NCI-H2107 treated with DMSO at 0.1 percent for 48 hours (cell line): ENCODE measurements around the gene TSPAN16.

Source experiments
- DNase-seq: peaks from one replicate; lab custom pipeline; 2025; ENCODE audit not compliant: unreplicated experiment; lab: John Stamatoyannopoulos, UW

The TSPAN16 gene

GRCh38 chr19:11295665-11296245 is at the start of gene TSPAN16:
Gene TSPAN16, plus strand, starts transcription at chr19:11296160. Its CDS starts 138 bp downstream, at chr19:11296298.
- DNase-seq, result no peak

GRCh38 chr19:11246941-11247340 is 49.0 kb upstream of the TSPAN16 start:
- no peak for DNase-seq

- no peak for DNase-seq
Observed at GRCh38 chr19:11247391-11247790, 48.6 kb upstream of the TSPAN16 start.

GRCh38 chr19:11247934-11248333 is 48.0 kb upstream of the TSPAN16 start:
- no peak for DNase-seq

GRCh38 chr19:11248852-11249251 is 47.1 kb upstream of the TSPAN16 start:
- DNase-seq, result no peak

GRCh38 chr19:11251217-11251616 is 44.7 kb upstream of the TSPAN16 start:
- no peak for DNase-seq

GRCh38 chr19:11251650-11252314 is 44.2 kb upstream of the TSPAN16 start:
- no peak for DNase-seq

GRCh38 chr19:11252665-11253355 is 43.1 kb upstream of the TSPAN16 start:
- no peak for DNase-seq

- no peak for DNase-seq
Observed at GRCh38 chr19:11254666-11255065, 41.3 kb upstream of the TSPAN16 start.

GRCh38 chr19:11256189-11256588 is 39.8 kb upstream of the TSPAN16 start:
- no peak for DNase-seq

- DNase-seq, result no peak
Observed at GRCh38 chr19:11257846-11258380, 38.0 kb upstream of the TSPAN16 start.

GRCh38 chr19:11260996-11261395 is 35.0 kb upstream of the TSPAN16 start:
- DNase-seq, result no peak

GRCh38 chr19:11261431-11261970 is 34.5 kb upstream of the TSPAN16 start:
- no peak for DNase-seq

GRCh38 chr19:11261971-11262839 is 33.8 kb upstream of the TSPAN16 start, which contains the start of gene DOCK6:
Gene DOCK6, minus strand, starts transcription at chr19:11262524. Its CDS starts 84 bp downstream, at chr19:11262440.
- no peak for DNase-seq

- no peak for DNase-seq
Observed at GRCh38 chr19:11263726-11264125, 32.2 kb upstream of the TSPAN16 start.

- DNase-seq, result no peak
Observed at GRCh38 chr19:11264452-11265176, 31.3 kb upstream of the TSPAN16 start.

GRCh38 chr19:11265177-11265784 is 30.7 kb upstream of the TSPAN16 start:
- DNase-seq, result no peak

- DNase-seq, result no peak
Observed at GRCh38 chr19:11265785-11266236, 30.1 kb upstream of the TSPAN16 start.

GRCh38 chr19:11267316-11268085 is 28.5 kb upstream of the TSPAN16 start:
- DNase-seq, result no peak
